Activated naive CD8-positive, alpha-beta T cell (primary cell): ENCODE measurements around the gene NGEF.
"Not testable (repeated sequence)": the region's sequence is repeated elsewhere in the genome, so short reads cannot be mapped to it uniquely, and the experiment has no call there.

ENCODE experiments used
- H3K27ac Mint-ChIP-seq: one replicate; pipeline ENCODE4 v1.8.0; 2021; ENCODE audit warnings: mixed read lengths
- H3K27me3 Mint-ChIP-seq: one replicate; pipeline ENCODE4 v1.8.0; 2021; ENCODE audit warnings: mixed read lengths
- H3K36me3 Mint-ChIP-seq: one replicate; pipeline ENCODE4 v1.8.0; 2021; ENCODE audit warnings: mixed read lengths
- H3K4me1 Mint-ChIP-seq: one replicate; pipeline ENCODE4 v1.8.0; 2021; ENCODE audit warnings: low read depth, mixed read lengths
- H3K4me3 Mint-ChIP-seq: one replicate; pipeline ENCODE4 v1.8.0; 2021; ENCODE audit warnings: mild to moderate bottlenecking, mixed read lengths
- H3K9me3 Mint-ChIP-seq: one replicate; pipeline ENCODE4 v1.8.0; 2021; ENCODE audit warnings: low read depth, mixed read lengths

Gene NGEF

GRCh38 chr2:232857158-232857563 lies 155.9 kb downstream of the NGEF start:
- peak overlapping the region; percentile 54 for H3K27ac Mint-ChIP-seq
- H3K36me3 Mint-ChIP-seq = peaks cover 21% of the 10 kb centered on the region
- H3K27me3 Mint-ChIP-seq = no peaks in the 10 kb centered on the region
- H3K4me1 Mint-ChIP-seq = no peaks in the 10 kb centered on the region
- H3K9me3 Mint-ChIP-seq = no peaks in the 10 kb centered on the region
- no peak overlapping the region for H3K4me3 Mint-ChIP-seq

- no peaks in the 10 kb centered on the region for H3K4me1 Mint-ChIP-seq
- no peak overlapping the region for H3K4me3 Mint-ChIP-seq
- no peaks in the 10 kb centered on the region for H3K9me3 Mint-ChIP-seq
- peaks cover 21% of the 10 kb centered on the region for H3K36me3 Mint-ChIP-seq
- no peaks in the 10 kb centered on the region for H3K27me3 Mint-ChIP-seq
- no peak overlapping the region for H3K27ac Mint-ChIP-seq
These were observed 159.0 kb downstream of the NGEF start for GRCh38 chr2:232854082-232854481.

GRCh38 chr2:232852676-232853075 lies 160.4 kb downstream of the NGEF start:
- H3K36me3 Mint-ChIP-seq = peaks cover 24% of the 10 kb centered on the region
- H3K27me3 Mint-ChIP-seq = no peaks in the 10 kb centered on the region
- H3K4me1 Mint-ChIP-seq = no peaks in the 10 kb centered on the region
- no peaks in the 10 kb centered on the region for H3K9me3 Mint-ChIP-seq
- H3K27ac Mint-ChIP-seq = peak overlapping the region; percentile 50
- H3K4me3 Mint-ChIP-seq = no peak overlapping the region

- H3K4me3 Mint-ChIP-seq, H3K27me3 Mint-ChIP-seq, H3K4me1 Mint-ChIP-seq, H3K9me3 Mint-ChIP-seq: not testable (repeated sequence)
- Mint-ChIP-seq H3K36me3 (peaks cover 21% of the 10 kb centered on the region), H3K27ac (peak overlapping the region; percentile 89)
These were observed 161.0 kb downstream of the NGEF start for GRCh38 chr2:232852081-232852480.

- no peaks in the 10 kb centered on the region for H3K27me3 Mint-ChIP-seq
- H3K4me3 Mint-ChIP-seq = no peak overlapping the region
- no peaks in the 10 kb centered on the region for H3K9me3 Mint-ChIP-seq
- no peaks in the 10 kb centered on the region for H3K4me1 Mint-ChIP-seq
- no peak overlapping the region for H3K27ac Mint-ChIP-seq
- H3K36me3 Mint-ChIP-seq = peaks cover 19% of the 10 kb centered on the region
These were observed 163.0 kb downstream of the NGEF start for GRCh38 chr2:232850039-232850438.

- Mint-ChIP-seq H3K4me3 (no peak overlapping the region), H3K27me3 (no peaks in the 10 kb centered on the region), H3K27ac (no peak overlapping the region), H3K4me1 (no peaks in the 10 kb centered on the region), H3K9me3 (no peaks in the 10 kb centered on the region), H3K36me3 (peaks cover 10% of the 10 kb centered on the region)
These were observed 167.0 kb downstream of the NGEF start for GRCh38 chr2:232846055-232846454.

- H3K27me3 Mint-ChIP-seq = no peaks in the 10 kb centered on the region
- H3K36me3 Mint-ChIP-seq = peaks cover 13% of the 10 kb centered on the region
- H3K4me3 Mint-ChIP-seq = no peak overlapping the region
- H3K27ac Mint-ChIP-seq = no peak overlapping the region
- peaks cover 10% of the 10 kb centered on the region for H3K4me1 Mint-ChIP-seq
- no peaks in the 10 kb centered on the region for H3K9me3 Mint-ChIP-seq
These were observed 169.2 kb downstream of the NGEF start for GRCh38 chr2:232843834-232844233.

- peaks cover 22% of the 10 kb centered on the region for H3K4me1 Mint-ChIP-seq
- H3K9me3 Mint-ChIP-seq = no peaks in the 10 kb centered on the region
These were observed 170.4 kb downstream of the NGEF start for GRCh38 chr2:232842689-232843088.

GRCh38 chr2:232839411-232840079 lies 173.5 kb downstream of the NGEF start:
- Mint-ChIP-seq H3K27ac (peak overlapping the region; percentile 79), H3K9me3 (no peaks in the 10 kb centered on the region), H3K4me3 (no peak overlapping the region), H3K36me3 (peaks cover 14% of the 10 kb centered on the region), H3K4me1 (peaks cover 33% of the 10 kb centered on the region), H3K27me3 (no peaks in the 10 kb centered on the region)

More at GRCh38 chr2:232842689-232843088, 170.4 kb downstream of the NGEF start:
- Mint-ChIP-seq H3K27me3 (no peaks in the 10 kb centered on the region), H3K36me3 (peaks cover 11% of the 10 kb centered on the region), H3K27ac (no peak overlapping the region), H3K4me3 (no peak overlapping the region)

GRCh38 chr2:232838406-232838874 lies 174.6 kb downstream of the NGEF start:
- no peaks in the 10 kb centered on the region for H3K27me3 Mint-ChIP-seq
- peak overlapping the region; percentile 70 for H3K27ac Mint-ChIP-seq
- peaks cover 35% of the 10 kb centered on the region for H3K4me1 Mint-ChIP-seq
- no peaks in the 10 kb centered on the region for H3K9me3 Mint-ChIP-seq
- H3K36me3 Mint-ChIP-seq = peaks cover 18% of the 10 kb centered on the region
- peak overlapping the region; percentile 46 for H3K4me3 Mint-ChIP-seq

GRCh38 chr2:232836934-232837333 lies 176.1 kb downstream of the NGEF start:
- H3K4me1 Mint-ChIP-seq = peaks cover 35% of the 10 kb centered on the region
- H3K4me3 Mint-ChIP-seq = no peak overlapping the region
- no peaks in the 10 kb centered on the region for H3K27me3 Mint-ChIP-seq
- peaks cover 22% of the 10 kb centered on the region for H3K36me3 Mint-ChIP-seq
- H3K9me3 Mint-ChIP-seq = no peaks in the 10 kb centered on the region
- peak overlapping the region; percentile 87 for H3K27ac Mint-ChIP-seq

- Mint-ChIP-seq H3K27ac (peak overlapping the region; percentile 52), H3K4me1 (peaks cover 35% of the 10 kb centered on the region), H3K4me3 (no peak overlapping the region), H3K9me3 (no peaks in the 10 kb centered on the region), H3K27me3 (no peaks in the 10 kb centered on the region), H3K36me3 (peaks cover 21% of the 10 kb centered on the region)
These were observed 177.3 kb downstream of the NGEF start for GRCh38 chr2:232835687-232836208.

GRCh38 chr2:232833830-232834229 lies 179.2 kb downstream of the NGEF start:
- H3K36me3 Mint-ChIP-seq = peaks cover 14% of the 10 kb centered on the region
- H3K4me3 Mint-ChIP-seq = no peak overlapping the region
- no peaks in the 10 kb centered on the region for H3K9me3 Mint-ChIP-seq
- peaks cover 25% of the 10 kb centered on the region for H3K4me1 Mint-ChIP-seq
- H3K27me3 Mint-ChIP-seq = no peaks in the 10 kb centered on the region
- peak overlapping the region; percentile 24 for H3K27ac Mint-ChIP-seq

GRCh38 chr2:232831496-232831895 lies 181.6 kb downstream of the NGEF start:
- H3K27me3 Mint-ChIP-seq = no peaks in the 10 kb centered on the region
- no peak overlapping the region for H3K27ac Mint-ChIP-seq
- H3K36me3 Mint-ChIP-seq = peaks cover 11% of the 10 kb centered on the region
- no peaks in the 10 kb centered on the region for H3K9me3 Mint-ChIP-seq
- no peak overlapping the region for H3K4me3 Mint-ChIP-seq
- peaks cover 3% of the 10 kb centered on the region for H3K4me1 Mint-ChIP-seq

GRCh38 chr2:232829988-232830387 lies 183.1 kb downstream of the NGEF start:
- Mint-ChIP-seq H3K9me3 (no peaks in the 10 kb centered on the region), H3K36me3 (peaks cover 19% of the 10 kb centered on the region), H3K4me1 (peaks cover 4% of the 10 kb centered on the region), H3K4me3 (no peak overlapping the region), H3K27me3 (no peaks in the 10 kb centered on the region), H3K27ac (no peak overlapping the region)
